H1 (cell line): ENCODE measurements around the gene TSSC4. TPM values are rescaled to one million over a fixed set of nuclear protein-coding genes. Genes with fewer than 3 reads are reported as not detected.

Experiments used
- EGR1 ChIP-seq: IDR thresholded peaks from 2 replicates; pipeline ENCODE4 v1.6.1; 2011; ENCODE audit warnings: low read depth, low read length, borderline replicate concordance
- GABPA ChIP-seq: IDR thresholded peaks from 2 replicates; pipeline ENCODE4 v1.6.1; 2011; ENCODE audit warnings: mild to moderate bottlenecking, low read length, moderate library complexity, borderline replicate concordance; ENCODE audit not compliant: insufficient read depth
- GTF2F1 ChIP-seq: IDR thresholded peaks from 2 replicates; pipeline ENCODE4 v1.6.1; 2012; ENCODE audit warnings: low read depth, low read length, improper control_type of control experiment, borderline replicate concordance
- SIN3A ChIP-seq, 2 experiments: IDR thresholded peaks in 1 of 2; conservative IDR thresholded peaks in 1 of 2; 2 replicates each; pipeline ENCODE4 v1.6.1; 2011 to 2012; ENCODE audit warnings: low read length in 2 of 2, improper control_type of control experiment in 1 of 2, low read depth in 1 of 2, mild to moderate bottlenecking in 1 of 2
- SP1 ChIP-seq: IDR thresholded peaks from 2 replicates; pipeline ENCODE4 v1.6.1; 2011; ENCODE audit warnings: low read depth, low read length
- YY1 ChIP-seq: IDR thresholded peaks from 2 replicates; pipeline ENCODE4 v1.6.1; 2011; ENCODE audit warnings: low read depth, mild to moderate bottlenecking, low read length
- polyA plus RNA-seq, 7 experiments: library from polyadenylated mRNA; depleted of rRNA in 3 of 7; stranded (reverse) in 5 of 7; unstranded in 2 of 7; fragments of >200 nt in 5 of 7; fragments of 200-250 nt in 2 of 7; gene quantifications; 1 replicate in 5 of 7; 2 replicates in 1 of 7; 4 replicates in 1 of 7; pipeline versions ENCODE4 v1.2.1 to v1.2.3, GENCODE V29; 2011 to 2013; ENCODE audit warnings: missing spikeins in 2 of 7, mixed read lengths in 2 of 7
- total RNA-seq: library from RNA; stranded (reverse); fragmentation: NEBNext Ultra II Directional; extraction: Animal tissue kit (Norgen Biotek cat#: 25700); gene quantifications from 2 replicates; pipeline ENCODE4 v1.2.1, GENCODE V29; 2021

TSSC4 gene
- total and polyA plus RNA-seq, 2 of the 8 experiments (the other 6 are each of a cell fraction or from before 2014, with no cell fraction given), result 34.0 to 39.3 TPM

DNA sequence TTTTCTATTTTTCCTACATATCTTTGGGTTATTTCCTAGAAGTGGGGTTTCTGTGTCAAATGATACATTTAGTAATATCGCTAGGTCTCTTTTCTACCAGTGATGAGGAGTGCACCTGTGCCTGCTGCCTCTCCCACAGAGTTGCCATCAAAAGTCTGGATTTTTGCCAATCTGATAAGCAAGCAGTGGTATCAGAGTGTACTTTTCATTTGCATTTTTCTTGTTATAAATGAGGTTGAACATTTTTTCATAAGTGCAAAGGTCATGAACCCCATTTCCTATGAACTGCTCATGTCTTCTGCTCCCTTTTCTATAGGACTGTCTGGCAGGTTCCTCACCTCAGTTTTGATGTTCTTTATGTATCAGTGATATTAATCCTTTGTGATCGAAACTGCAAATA, 42.0 kb downstream of the TSSC4 start (continued):
- no peak for TF ChIP-seq EGR1
- TF ChIP-seq YY1, result no peak
- no peak for TF ChIP-seq SP1
- TF ChIP-seq GABPA, result no peak
- no peak for TF ChIP-seq SIN3A (conservative IDR thresholded peaks at IDR 0.05 in 1 of 2, IDR thresholded peaks at IDR 0.05 in 1 of 2; ENCODE audit: low read depth in 1 of 2, low read length in 2 of 2)
- no peak for TF ChIP-seq GTF2F1
